Epithelial cell of proximal tubule (primary cell): Measurements from ENCODE around the gene ASPM. TPM values are rescaled to one million over a fixed set of nuclear protein-coding genes. Genes with fewer than 3 reads are reported as not detected.

Source experiments
- DNase-seq: peaks from one replicate; pipeline ENCODE4 v3.0.0-alpha.2; 2011; ENCODE audit warnings: low read depth
- H3K4me3 ChIP-seq: 2 replicates; pipeline ENCODE4 v1.5.1; 2011; ENCODE audit warnings: low read depth, mild to moderate bottlenecking, low read length
- total RNA-seq: library from RNA; depleted of rRNA; stranded (reverse); fragments of >200 nt; gene quantifications from 2 replicates; pipeline ENCODE4 v1.2.3, GENCODE V29; 2015
- TF ChIP-seq, protein P1 (sequence below): conservative IDR thresholded peaks from 2 replicates; pipeline ENCODE4 v1.5.1; 2012; ENCODE audit warnings: low read depth, mild to moderate bottlenecking, low read length

The ASPM gene
- total RNA-seq, 1 donor from 2014 or later: 39.6 TPM

DNA sequence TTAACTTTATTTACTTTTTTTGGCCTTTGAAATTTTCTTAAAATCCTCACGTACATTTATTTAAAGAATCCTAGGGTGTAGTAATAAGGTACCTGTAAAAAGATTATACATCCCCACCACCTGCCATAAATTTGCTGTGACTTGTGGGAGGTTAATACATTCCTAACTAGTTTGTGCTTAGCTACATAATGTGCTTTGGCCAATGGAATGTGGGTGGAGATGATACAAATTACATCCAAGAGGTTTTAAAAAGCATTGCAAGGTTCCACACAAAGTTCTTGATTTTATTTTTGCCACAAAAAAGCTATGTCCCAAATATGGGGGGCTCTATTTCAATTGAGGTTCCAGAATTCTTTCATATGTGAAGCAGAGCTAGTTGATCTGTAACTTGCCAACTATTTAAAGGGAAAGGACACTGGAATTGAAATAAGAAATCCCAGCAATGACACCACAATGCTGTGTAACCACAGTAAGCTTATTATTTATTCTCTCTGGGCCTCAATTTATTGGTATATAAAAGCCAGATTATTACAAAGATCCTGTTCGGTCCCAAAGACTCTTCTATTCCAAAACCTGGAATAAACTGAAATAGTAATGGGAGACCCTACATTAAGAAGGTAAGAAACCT, 15.7 kb downstream of the ASPM start:
- DNase-seq: no peak
- H3K4me3 ChIP-seq: no peak overlapping the region
- TF ChIP-seq, protein P1, sequence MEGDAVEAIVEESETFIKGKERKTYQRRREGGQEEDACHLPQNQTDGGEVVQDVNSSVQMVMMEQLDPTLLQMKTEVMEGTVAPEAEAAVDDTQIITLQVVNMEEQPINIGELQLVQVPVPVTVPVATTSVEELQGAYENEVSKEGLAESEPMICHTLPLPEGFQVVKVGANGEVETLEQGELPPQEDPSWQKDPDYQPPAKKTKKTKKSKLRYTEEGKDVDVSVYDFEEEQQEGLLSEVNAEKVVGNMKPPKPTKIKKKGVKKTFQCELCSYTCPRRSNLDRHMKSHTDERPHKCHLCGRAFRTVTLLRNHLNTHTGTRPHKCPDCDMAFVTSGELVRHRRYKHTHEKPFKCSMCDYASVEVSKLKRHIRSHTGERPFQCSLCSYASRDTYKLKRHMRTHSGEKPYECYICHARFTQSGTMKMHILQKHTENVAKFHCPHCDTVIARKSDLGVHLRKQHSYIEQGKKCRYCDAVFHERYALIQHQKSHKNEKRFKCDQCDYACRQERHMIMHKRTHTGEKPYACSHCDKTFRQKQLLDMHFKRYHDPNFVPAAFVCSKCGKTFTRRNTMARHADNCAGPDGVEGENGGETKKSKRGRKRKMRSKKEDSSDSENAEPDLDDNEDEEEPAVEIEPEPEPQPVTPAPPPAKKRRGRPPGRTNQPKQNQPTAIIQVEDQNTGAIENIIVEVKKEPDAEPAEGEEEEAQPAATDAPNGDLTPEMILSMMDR: no peak

- TF ChIP-seq, protein P1: no peak
- no peak overlapping the region for H3K4me3 ChIP-seq
- no peak for DNase-seq
Measured at GRCh38 chr1:197129698-197130097, 16.8 kb downstream of the ASPM start.

GRCh38 chr1:197127246-197127912, 19.1 kb downstream of the ASPM start:
- no peak overlapping the region for H3K4me3 ChIP-seq
- no peak for DNase-seq
- TF ChIP-seq, protein P1: no peak

- TF ChIP-seq, protein P1: no peak
- no peak for DNase-seq
- H3K4me3 ChIP-seq: no peak overlapping the region
Measured at GRCh38 chr1:197126691-197127090, 19.8 kb downstream of the ASPM start.

- no peak overlapping the region for H3K4me3 ChIP-seq
- no peak for DNase-seq
- TF ChIP-seq, protein P1: no peak
Measured at GRCh38 chr1:197124376-197124775, 22.1 kb downstream of the ASPM start.

DNA sequence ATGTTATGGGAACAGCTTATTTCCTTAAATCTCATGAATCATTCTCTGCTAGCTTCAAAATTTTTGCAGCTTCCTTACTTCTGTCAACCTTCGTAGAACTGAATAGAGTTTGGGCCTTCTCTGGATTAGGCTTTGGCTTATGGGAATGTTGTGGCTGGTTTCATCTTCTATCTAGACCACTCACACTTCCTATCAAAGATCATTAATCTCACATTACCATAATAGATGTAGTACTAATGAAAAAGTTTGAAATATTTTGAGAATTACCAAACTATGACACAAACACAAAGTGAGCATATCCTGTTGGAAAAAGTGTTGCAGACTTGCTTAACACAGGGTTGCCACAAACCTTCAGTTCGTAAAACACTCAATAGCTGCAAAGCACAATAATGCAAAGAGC, 30.3 kb downstream of the ASPM start:
- H3K4me3 ChIP-seq: no peak overlapping the region
- TF ChIP-seq, protein P1: no peak
- no peak for DNase-seq

GRCh38 chr1:197106869-197107268, 39.6 kb downstream of the ASPM start:
- H3K4me3 ChIP-seq: no peak overlapping the region

More at GRCh38 chr1:197106869-197107268, 39.6 kb downstream of the ASPM start:
- TF ChIP-seq, protein P1: no peak
- DNase-seq: no peak
